Hematopoietic multipotent progenitor cell (in vitro differentiated cells): Measurements from ENCODE around the gene PRKN. TPM values are rescaled to one million over a fixed set of nuclear protein-coding genes. Genes with fewer than 3 reads are reported as not detected.

Experiments used
- DNase-seq, 3 donors: peaks; one replicate each; pipeline ENCODE4 v3.0.0-alpha.2; 2011 to 2015; ENCODE audit warnings: low read depth in 2 of 3, low spot score in 2 of 3
- total RNA-seq: library from RNA; depleted of rRNA; stranded (reverse); fragments of >200 nt; gene quantifications from one replicate; pipeline ENCODE4 v1.2.3, GENCODE V29; 2012

Gene PRKN
- total RNA-seq, 1 donor, result 7.0 TPM

GRCh38 chr6:161444464-161444863, 1283.1 kb downstream of the PRKN start:
- peak in 2 of 3 donors; percentile 36 to 45 for DNase-seq

- DNase-seq, result no peak
Observed at GRCh38 chr6:161443848-161444247, 1283.7 kb downstream of the PRKN start.

- DNase-seq, result no peak
Observed at GRCh38 chr6:161442420-161442819, 1285.1 kb downstream of the PRKN start.

DNA sequence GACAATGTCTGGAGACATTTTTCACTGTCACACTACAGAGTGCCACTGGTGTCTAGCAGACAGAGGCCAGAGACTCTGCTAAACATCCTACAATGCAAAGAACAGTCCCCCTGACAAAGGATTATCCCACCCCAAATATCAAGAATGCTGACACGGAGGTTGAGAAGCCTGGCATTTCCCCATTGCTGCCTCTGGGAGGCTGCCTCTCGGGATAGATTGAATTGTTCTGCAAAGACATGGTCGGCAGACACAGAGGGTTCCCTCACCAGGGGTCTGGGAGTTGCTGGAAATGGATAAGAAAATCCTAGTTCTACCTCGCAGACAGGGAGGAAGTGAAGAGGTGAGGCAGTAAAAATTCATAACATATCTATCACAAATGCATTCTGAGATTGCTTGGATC, 1287.3 kb downstream of the PRKN start:
- no peak for DNase-seq

GRCh38 chr6:161439093-161439492, 1288.5 kb downstream of the PRKN start:
- peak in 2 of 3 donors; percentile 24 to 25 for DNase-seq

- DNase-seq, result no peak
Observed at GRCh38 chr6:161438430-161439030, 1289.0 kb downstream of the PRKN start.

DNA sequence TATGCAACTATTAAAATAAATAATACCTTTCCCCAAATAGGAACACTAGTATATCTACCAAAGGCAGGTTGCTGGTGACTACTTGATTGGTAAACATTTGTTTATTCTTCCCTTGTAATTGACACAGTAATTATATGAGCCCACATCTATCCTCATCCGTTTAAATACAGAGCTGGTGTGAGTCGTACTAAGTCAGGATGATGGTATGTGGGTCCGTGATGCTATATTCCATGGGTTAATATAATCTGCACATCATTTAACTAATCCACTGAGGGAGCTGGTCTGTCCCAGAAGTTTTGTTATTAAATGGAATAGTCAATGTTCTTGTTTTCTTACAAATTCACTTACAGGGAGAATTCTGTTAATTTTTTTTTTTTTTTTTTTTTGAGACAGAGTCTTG, 1289.7 kb downstream of the PRKN start:
- no peak for DNase-seq

DNA sequence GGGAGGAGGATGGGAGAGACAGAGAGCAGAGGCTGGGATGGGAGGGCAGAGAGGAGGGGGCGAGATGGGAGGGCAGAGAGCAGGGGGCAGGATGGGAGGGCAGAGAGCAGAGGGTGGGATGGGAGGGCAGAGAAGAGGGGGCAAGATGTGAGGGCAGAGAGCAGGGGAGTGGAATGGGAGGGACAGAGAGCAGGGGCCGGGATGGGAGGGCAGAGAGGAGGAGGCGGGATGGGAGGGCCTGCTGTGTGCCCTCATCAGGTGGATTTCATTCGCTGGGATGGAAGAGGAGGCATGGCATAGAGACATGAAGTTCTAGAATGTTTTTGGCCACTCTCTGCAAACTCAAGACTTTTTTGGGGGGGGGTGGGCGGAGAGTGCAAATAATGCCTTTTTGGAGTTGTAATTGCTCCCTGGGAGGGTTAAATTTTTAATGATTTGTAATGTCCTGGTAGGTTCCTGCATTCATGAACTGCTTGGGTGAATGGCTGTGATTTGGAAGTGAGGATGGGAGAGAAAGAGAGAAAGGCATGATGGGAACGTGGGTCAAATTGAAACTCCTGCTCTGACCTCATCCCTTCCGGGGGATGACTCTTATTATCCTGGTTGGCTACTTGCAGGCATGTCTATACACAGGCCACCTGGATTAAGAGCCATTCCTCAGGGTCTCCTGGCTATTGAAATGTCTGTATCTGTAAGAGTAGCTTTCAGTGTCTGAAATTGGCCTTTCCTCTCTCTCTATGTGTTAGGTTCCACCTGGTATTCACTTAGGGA, 1291.3 kb downstream of the PRKN start:
- DNase-seq, result no peak

GRCh38 chr6:161435748-161436070, 1291.9 kb downstream of the PRKN start:
- DNase-seq, result no peak

GRCh38 chr6:161434921-161435747, 1292.4 kb downstream of the PRKN start:
- no peak for DNase-seq

GRCh38 chr6:161434350-161434749, 1293.2 kb downstream of the PRKN start:
- no peak for DNase-seq

DNA sequence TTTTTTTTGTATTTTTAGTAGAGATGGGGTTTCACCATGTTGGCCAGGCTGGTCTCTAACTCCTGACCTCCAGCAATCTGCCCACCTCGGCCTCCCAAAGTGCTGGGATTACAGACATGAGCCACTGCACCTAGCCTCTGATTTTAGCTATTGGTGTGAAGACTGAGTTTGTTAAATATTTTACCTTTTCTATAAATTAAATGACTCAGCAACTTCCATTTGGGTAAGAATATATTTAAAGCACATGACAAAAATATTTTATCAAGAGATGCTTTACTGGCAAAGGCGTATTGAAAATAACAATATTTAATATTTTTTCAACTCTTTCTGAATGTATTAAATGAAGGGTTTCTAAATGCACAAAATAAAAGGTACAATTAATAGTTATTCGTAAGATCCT, 1295.0 kb downstream of the PRKN start:
- DNase-seq, result no peak

DNA sequence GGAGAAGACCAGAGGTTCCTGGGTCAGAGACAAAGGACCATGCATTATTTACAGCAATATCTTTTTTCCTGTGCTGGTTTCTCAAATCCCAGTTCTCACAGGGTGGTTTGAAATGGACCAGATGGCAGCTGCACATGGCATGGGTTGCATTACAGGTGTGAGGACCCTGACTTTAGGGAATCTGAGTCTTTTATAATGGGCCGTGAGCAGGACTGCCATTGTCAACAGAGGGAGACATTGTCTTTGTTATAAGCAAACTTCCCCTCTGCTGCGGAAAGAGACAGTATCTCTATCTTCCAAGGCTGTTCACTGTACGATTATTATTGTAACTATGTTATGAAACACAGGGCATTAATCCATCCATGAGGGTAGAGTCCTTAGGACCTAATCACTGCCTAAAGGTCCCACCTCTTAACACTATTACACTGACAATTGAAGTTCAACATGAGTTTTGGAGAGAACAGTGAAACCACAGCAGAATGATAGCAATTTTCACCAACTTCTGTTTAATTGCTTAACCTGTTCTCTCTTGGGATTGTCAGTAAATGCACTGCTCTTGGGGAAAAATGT, 1297.6 kb downstream of the PRKN start:
- no peak for DNase-seq

- DNase-seq, result no peak
Observed at GRCh38 chr6:161424421-161424820, 1303.1 kb downstream of the PRKN start.

- DNase-seq, result no peak
Observed at GRCh38 chr6:161422710-161423680, 1304.6 kb downstream of the PRKN start.

DNA sequence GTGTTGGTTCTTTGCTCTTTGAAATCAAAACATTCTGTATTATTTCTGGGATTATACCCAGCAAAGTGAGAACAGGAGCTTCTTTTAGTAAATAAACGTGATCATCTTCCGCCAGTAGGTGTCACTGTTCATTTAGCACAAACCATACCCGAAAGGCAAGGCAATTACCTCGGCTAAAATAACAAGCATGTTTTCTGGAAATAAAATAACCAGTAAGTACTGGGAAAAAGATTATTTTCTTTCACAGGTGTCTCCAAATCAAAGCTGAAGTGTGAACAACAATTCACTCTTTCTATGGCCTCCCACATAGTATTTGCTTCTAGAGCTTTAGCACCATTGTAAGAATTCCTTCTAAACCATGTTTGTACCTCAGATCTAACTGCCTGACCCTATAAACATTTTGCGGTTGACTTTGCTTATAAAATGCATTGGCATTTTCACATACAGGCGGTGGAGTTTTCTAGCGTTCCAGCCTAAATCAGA, 1309.1 kb downstream of the PRKN start:
- DNase-seq, result peak; percentile 5 to 73 (median 41)

- DNase-seq, result no peak
Observed at GRCh38 chr6:161417717-161418462, 1309.7 kb downstream of the PRKN start.

DNA sequence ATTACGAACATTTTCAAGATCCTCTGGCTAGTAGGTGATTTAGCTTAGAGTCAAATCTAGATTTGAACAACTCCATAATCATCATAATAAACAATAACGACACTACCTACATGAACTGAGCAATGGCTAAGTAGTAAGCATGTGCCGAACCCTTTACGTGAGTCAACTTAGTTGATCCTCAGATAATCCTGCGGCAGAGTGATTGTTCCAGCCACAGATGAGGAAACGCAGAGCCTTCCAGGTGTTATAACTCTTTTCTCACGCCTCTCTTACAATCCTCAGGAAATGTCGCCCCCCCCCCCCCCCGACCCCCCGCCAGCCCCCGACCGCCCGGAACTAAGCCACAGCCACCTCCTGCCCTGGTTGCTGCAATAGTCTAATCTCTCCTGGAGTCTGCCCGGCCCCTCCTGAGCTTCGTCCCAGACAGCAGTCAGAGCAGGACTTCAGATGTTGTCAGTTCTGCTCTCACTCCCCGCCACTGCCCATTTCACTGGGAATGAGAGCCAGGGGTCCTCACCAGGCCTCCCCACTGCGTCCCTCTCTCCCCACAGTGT, 1312.2 kb downstream of the PRKN start:
- no peak for DNase-seq

DNA sequence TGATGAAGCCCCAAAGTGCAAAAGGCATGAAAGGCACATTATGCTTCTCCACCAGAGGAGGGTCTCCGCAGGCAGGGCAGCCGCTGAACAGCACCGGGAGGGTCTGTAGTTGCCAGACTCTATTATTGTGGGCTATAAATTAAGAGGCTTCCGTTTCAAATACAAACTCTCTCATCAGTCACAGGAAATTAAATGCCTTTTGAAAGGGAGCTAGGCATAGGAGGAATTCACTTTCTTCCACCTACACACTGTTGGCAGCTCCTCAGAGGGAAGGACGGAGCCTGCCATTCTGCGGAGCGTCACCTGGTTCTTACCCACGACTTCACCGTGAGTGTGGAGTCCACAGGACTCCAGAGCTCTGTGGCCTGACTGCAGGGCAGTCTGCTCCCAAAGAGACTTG, 1312.9 kb downstream of the PRKN start:
- DNase-seq, result no peak
